Breast epithelium (tissue), 3 donors: ENCODE data around the gene CEP131.

Experiments
- POLR2A ChIP-seq: fragments of 450-650 bp; IDR thresholded peaks from one replicate; pipeline ENCODE4 v1.6.1; 2016; ENCODE audit warnings: antibody characterized with exemption, mild to moderate bottlenecking, moderate library complexity
- TF ChIP-seq, protein P1 (sequence below), 3 donors: fragments of 450-650 bp; IDR thresholded peaks; one replicate each; pipeline ENCODE4 v1.5.1; 2016 to 2017; ENCODE audit warnings: antibody characterized with exemption in 3 of 3, mild to moderate bottlenecking in 3 of 3, moderate library complexity in 3 of 3

GRCh38 chr17:81236784-81237183, 14.0 kb upstream of the CEP131 start:
- TF ChIP-seq POLR2A: no peak
- TF ChIP-seq, protein P1, sequence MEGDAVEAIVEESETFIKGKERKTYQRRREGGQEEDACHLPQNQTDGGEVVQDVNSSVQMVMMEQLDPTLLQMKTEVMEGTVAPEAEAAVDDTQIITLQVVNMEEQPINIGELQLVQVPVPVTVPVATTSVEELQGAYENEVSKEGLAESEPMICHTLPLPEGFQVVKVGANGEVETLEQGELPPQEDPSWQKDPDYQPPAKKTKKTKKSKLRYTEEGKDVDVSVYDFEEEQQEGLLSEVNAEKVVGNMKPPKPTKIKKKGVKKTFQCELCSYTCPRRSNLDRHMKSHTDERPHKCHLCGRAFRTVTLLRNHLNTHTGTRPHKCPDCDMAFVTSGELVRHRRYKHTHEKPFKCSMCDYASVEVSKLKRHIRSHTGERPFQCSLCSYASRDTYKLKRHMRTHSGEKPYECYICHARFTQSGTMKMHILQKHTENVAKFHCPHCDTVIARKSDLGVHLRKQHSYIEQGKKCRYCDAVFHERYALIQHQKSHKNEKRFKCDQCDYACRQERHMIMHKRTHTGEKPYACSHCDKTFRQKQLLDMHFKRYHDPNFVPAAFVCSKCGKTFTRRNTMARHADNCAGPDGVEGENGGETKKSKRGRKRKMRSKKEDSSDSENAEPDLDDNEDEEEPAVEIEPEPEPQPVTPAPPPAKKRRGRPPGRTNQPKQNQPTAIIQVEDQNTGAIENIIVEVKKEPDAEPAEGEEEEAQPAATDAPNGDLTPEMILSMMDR (IDR thresholded peaks at IDR 0.05): no peak
